ENCODE data around the gene SPZ1. TPM values are rescaled to one million over a fixed set of nuclear protein-coding genes. Genes with fewer than 3 reads are reported as not detected.

SPZ1 gene
- total RNA-seq, 1 donor from 2014 or later: not detected

- TF ChIP-seq CTCF (conservative IDR thresholded peaks at IDR 0.05): no peak
- no peak for DNase-seq (ENCODE audit: extremely low spot score, unreplicated experiment)
- Mint-ChIP-seq H3K27me3 (no peaks in the 10 kb centered on the region), H3K4me1 (ENCODE audit: unreplicated experiment) (no peaks in the 10 kb centered on the region), H3K36me3 (no peaks in the 10 kb centered on the region), H3K4me3 (no peak overlapping the region), H3K9me3 (peaks cover 4% of the 10 kb centered on the region), H3K27ac (no peak overlapping the region)
Observed at GRCh38 chr5:80309871-80310665, 9.7 kb upstream of the SPZ1 start.

- no peak for DNase-seq (ENCODE audit: extremely low spot score, unreplicated experiment)
- Mint-ChIP-seq H3K36me3 (no peaks in the 10 kb centered on the region), H3K4me3 (no peak overlapping the region), H3K4me1 (ENCODE audit: unreplicated experiment) (no peaks in the 10 kb centered on the region), H3K9me3 (peaks cover 4% of the 10 kb centered on the region), H3K27me3 (peaks cover 8% of the 10 kb centered on the region), H3K27ac (no peak overlapping the region)
- TF ChIP-seq CTCF (conservative IDR thresholded peaks at IDR 0.05): no peak
Observed at GRCh38 chr5:80315244-80315643, 4.6 kb upstream of the SPZ1 start.

GRCh38 chr5:80318212-80318611, 1.6 kb upstream of the SPZ1 start:
- no peaks in the 10 kb centered on the region for H3K4me1 Mint-ChIP-seq (ENCODE audit: unreplicated experiment)
- no peak overlapping the region for H3K4me3 Mint-ChIP-seq
- no peak overlapping the region for H3K27ac Mint-ChIP-seq
- H3K9me3 Mint-ChIP-seq: no peaks in the 10 kb centered on the region
- TF ChIP-seq CTCF (conservative IDR thresholded peaks at IDR 0.05): no peak
- no peaks in the 10 kb centered on the region for H3K36me3 Mint-ChIP-seq
- no peak for DNase-seq (ENCODE audit: extremely low spot score, unreplicated experiment)
- peaks cover 11% of the 10 kb centered on the region for H3K27me3 Mint-ChIP-seq

- no peaks in the 10 kb centered on the region for H3K4me1 Mint-ChIP-seq (ENCODE audit: unreplicated experiment)
- H3K27me3 Mint-ChIP-seq: peaks cover 5% of the 10 kb centered on the region
- no peak for DNase-seq (ENCODE audit: extremely low spot score, unreplicated experiment)
- H3K27ac Mint-ChIP-seq: no peak overlapping the region
- no peak overlapping the region for H3K4me3 Mint-ChIP-seq
- H3K9me3 Mint-ChIP-seq: no peaks in the 10 kb centered on the region
- no peak for TF ChIP-seq CTCF (conservative IDR thresholded peaks at IDR 0.05)
- H3K36me3 Mint-ChIP-seq: no peaks in the 10 kb centered on the region
Observed at GRCh38 chr5:80324912-80325311, 5.1 kb downstream of the SPZ1 start.

- H3K27me3 Mint-ChIP-seq: no peaks in the 10 kb centered on the region
- no peaks in the 10 kb centered on the region for H3K4me1 Mint-ChIP-seq (ENCODE audit: unreplicated experiment)
- peaks cover under 1% of the 10 kb centered on the region for H3K9me3 Mint-ChIP-seq
- no peak for TF ChIP-seq CTCF (conservative IDR thresholded peaks at IDR 0.05)
- H3K27ac Mint-ChIP-seq: no peak overlapping the region
- H3K36me3 Mint-ChIP-seq: no peaks in the 10 kb centered on the region
- H3K4me3 Mint-ChIP-seq: no peak overlapping the region
- DNase-seq (ENCODE audit: extremely low spot score, unreplicated experiment): no peak
Observed at GRCh38 chr5:80326468-80326867, 6.7 kb downstream of the SPZ1 start.
